ENCODE data around the gene LMBRD1.
A peak's percentile ranks its signal among the peaks of the same experiment; 100 is the strongest.
"Not testable (repeated sequence)": the region's sequence is repeated elsewhere in the genome, so short reads cannot be mapped to it uniquely, and the experiment has no call there.

LMBRD1 gene

GRCh38 chr6:69796073-69796641, 653 bp downstream of the LMBRD1 start:
- peak; percentile 63 to 83 for DNase-seq

DNA sequence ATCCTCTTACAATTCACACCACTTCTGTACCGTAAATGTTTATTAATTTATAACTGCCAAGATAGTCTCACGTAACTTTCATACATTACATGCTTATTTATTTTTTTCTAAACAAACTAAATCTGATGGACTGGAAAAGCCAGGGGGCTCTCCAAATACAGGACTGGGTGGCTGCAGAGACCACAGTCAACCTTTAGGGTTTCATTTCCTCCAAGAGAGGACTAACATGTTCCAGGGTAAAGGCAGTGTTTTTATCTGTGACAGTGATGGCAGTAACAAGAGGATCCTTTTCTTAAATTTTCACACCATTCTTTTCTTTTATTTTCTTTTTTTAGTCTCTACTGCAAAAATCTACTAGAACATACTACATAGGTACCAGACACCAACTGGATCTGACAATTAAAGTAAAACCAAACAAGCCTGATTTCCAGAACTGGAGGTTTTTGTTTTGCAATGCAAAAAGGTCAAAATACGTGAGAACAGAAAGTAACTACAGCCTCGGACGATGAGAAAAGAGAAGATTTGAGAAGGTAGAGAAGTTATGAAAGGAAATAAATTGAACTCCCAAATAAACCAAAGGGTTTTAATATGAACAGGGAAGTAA, 1.2 kb downstream of the LMBRD1 start:
- no peak for DNase-seq

DNA sequence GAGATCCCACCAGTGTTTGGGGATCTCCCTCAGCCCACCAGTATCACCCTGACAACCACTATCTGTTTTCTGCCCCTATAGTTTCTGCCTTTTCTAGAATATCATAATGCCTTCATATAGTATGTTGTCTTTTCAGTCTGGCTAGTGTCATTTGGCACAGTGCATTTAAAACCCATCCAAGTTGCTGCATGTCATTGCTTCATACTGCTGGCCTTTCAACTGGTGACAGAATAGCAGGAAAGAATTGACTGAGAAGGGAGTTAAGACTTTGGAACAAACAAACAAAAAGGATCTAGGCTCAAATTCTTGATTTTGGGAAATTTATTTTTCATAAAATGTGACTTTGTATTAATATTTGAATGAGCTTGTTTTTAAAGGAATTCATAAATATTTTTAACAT, 4.5 kb downstream of the LMBRD1 start:
- DNase-seq: peak in 1 of 2 experiments; percentile 27

DNA sequence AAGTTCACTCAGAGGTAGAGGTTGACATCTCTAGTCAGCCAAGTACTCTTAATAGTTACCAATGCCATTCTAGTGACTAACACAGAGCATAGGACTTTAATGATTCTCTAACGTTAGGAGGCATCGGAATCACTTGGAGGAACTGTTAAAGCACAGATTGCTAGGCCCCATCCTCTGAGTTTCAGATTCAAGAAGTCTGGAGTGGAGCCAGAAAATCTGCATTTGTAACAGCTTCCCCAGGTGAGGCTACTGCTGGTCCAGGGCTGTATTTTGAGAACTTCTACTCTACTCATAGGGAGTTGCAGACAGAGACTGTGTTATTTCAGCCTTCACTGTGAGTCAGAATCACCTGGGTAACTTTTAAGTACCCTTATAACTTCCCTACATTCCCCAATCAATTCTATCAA, 5.7 kb downstream of the LMBRD1 start:
- DNase-seq: no peak

- no peak for DNase-seq
These were observed 6.2 kb downstream of the LMBRD1 start for GRCh38 chr6:69790629-69791028.

GRCh38 chr6:69789578-69789977, 7.2 kb downstream of the LMBRD1 start:
- DNase-seq: no peak

GRCh38 chr6:69787436-69787835, 9.4 kb downstream of the LMBRD1 start:
- DNase-seq: not testable (repeated sequence)

DNA sequence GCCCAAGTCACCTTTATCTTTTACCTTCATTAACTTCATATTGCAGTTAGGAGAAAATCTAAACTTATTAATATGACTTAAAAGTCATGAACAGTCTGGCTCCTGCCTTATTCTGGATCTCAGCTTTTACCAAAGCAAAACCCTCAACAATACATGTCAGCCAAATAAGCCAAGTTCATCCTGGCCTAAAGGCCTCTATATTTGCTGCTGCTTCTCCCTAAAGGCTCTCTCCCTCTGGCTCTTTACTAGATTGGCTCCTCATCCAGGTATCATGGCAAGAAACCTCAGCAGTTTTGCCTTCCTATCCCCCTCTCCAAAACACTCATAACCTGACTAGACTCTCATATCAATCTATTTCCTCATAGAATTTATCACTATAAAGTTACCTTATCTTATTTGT, 11.1 kb downstream of the LMBRD1 start:
- no peak for DNase-seq

- DNase-seq: no peak
These were observed 12.0 kb downstream of the LMBRD1 start for GRCh38 chr6:69784595-69785377.

DNA sequence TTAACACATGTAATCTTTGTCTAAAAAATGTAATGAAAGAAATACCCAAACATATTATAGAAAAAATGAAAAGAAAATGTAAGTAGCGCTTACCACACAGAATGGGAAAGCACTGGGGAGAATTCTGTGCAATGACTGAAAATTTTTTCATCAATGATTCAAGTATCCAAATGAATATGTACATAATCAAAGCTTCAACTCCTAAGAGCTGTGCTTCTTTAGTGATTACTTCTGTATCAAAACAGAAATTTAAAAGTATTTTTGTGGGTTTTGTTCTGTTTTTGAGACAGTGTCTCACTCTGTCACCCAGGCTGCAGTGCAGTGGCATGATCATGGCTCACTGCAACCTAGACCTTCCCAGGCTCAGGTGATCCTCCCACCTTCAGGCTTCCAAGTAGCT, 13.7 kb downstream of the LMBRD1 start:
- no peak for DNase-seq

DNA sequence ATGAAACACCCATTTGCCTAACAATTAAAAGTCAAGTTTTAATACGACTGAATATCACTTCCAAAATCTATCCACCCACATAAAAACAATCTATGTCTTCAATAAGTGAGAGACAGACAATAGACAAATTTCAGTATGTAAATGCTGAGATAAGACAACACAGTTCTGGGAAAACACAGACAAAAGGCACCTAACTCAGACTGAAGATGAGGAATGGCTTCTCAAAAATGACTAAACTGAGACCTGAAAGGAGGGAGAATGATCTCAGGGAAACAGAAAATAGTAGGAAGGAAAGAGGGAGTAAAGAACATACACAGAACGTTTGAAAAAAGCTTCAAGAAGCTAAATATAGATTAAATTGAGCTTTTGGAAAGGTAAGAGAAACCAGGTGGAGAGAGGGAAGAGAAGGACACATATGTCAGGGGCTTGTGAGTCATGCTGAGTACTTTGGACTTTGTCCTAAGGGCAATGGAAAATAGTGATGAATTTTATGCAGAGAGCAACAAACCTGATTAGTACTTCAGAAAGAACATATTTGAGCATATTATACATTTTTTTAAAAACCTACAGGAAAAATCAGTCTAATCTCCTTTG, 16.1 kb downstream of the LMBRD1 start:
- peak; percentile 70 to 86 for DNase-seq

DNA sequence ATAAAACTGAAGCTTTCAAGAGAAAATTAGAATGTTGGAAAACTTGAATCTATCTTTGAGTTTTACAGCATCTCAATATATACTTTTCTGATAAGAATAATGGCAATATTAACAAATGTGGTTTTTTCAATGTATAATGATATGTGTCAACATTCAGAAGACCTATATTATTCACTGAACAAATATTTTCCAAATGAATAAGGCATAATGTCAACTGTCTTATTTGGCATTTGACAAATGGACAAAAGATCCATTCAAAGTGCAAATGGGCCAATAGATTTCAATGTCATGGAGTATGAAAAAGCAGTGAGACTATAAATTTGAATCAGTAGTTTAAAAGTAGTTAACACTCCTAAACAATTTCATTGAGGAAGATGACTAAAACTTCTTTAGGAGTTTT, 20.9 kb downstream of the LMBRD1 start:
- DNase-seq: no peak

DNA sequence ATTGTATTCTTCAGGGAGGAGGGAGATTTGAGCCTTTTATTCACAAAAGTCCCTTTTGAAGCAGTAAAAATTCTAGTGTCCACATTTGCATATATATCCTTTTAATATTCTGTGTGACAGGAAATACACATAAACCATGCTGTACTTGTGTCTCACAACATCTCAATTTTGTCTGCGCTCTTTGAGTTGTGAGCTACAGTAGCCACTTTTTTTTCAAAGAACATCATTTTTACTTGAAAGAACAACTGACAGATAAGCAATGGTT, 21.3 kb downstream of the LMBRD1 start:
- no peak for DNase-seq

- no peak for DNase-seq
These were observed 21.8 kb downstream of the LMBRD1 start for GRCh38 chr6:69774740-69775584.

DNA sequence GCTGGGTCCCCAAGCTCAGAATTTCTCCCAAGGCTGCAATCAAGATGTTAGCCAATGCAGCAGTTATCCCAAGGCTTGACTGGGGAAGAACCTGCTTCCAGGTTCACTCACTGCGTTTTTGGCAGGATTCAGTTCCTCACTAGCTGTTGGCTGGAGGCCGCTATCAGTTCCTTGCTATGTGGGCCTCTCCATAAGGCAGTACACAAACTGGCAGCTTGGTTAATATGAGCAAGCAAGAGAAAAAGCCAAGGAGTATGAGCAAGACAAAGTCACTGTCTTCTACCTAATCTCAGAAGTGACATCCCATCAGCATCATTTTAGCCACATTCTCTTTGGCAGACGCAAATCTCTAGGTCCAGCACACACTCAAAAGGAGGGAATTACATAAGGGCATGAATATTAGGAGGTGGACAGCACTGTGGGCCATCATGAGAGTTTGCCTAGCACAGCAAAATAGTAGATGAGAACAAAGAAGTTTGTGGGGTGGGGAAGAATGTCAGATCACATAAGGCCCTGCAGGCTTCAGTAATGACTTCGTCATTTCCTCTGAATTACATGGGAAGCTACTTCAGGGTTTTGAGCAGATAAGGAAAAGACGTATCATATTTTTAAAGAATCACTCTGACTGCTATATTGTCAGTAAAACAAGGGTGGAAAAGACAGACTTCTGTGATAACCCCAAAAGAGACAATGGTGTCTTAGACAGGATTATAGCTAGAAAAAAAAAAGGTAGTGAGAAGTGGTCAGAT, 25.5 kb downstream of the LMBRD1 start:
- DNase-seq: peak; percentile 7 to 63

- no peak for DNase-seq
These were observed 28.1 kb downstream of the LMBRD1 start for GRCh38 chr6:69768664-69769063.

GRCh38 chr6:69763763-69764162, 33.0 kb downstream of the LMBRD1 start:
- no peak for DNase-seq

- DNase-seq: no peak
These were observed 35.0 kb downstream of the LMBRD1 start for GRCh38 chr6:69761853-69762252.

DNA sequence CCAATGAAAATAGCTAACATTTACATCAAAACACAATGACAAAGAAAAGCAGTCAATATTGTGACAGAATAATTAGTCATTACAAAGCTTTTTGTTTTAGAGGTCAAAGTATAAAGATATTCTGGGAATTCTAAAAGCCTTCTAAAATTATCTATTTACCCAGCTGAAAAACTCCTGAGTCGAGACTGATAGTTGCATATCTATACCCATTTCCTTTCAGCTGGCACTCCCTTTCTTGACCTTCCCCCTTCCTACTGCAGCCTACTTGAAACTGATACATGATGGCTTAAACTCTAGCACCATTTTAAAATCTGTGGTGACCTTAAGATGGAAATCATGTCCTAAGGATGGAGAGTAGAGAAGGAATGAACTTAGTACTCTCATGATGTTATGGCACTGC, 38.6 kb downstream of the LMBRD1 start:
- DNase-seq: no peak

- no peak for DNase-seq
These were observed 39.9 kb downstream of the LMBRD1 start for GRCh38 chr6:69756907-69757306.

GRCh38 chr6:69756366-69756765, 40.4 kb downstream of the LMBRD1 start:
- DNase-seq: no peak

DNA sequence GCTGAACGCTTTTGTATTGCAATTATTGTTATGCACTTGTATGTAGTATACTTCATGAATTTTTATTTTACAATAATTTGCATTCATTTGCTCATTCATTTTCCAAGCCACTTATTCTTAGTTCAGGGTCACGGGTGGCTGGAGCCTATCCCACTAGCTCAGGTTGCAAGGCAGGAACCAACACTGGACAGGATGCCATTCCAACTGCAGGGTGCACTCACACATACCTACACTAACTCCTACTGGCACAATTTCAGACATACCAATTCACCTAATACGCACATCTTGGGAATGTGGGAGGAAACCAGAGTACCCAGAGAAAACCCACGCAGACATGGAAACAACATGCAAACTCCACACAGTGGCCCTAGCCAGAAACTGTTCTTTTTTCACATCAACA, 61.8 kb downstream of the LMBRD1 start:
- DNase-seq: no peak

DNA sequence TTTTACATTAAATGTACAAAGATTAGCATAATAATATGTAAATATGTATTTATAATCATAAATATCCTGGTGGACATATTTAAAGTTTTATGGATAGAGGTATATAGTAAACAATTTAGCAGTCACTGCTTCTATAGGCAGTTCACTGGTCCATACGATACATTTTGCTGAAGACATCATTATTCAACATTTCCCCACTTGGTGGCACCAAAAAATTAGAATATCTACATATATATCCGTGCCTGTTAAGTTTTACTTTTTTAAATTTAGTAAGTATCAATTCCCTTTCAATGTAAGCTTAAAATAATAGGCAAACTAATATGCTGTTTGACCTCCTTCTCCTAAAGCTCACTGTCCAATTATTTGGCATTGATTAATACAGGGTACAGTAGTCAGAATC, 64.2 kb downstream of the LMBRD1 start:
- DNase-seq: no peak

All from cerebellar nuclear complex (tissue), 1 donor.